ENCODE results near the gene AK2.

Gene AK2

GRCh38 chr1:33080373-33080772 is 43.7 kb upstream of the AK2 start:
- TF ChIP-seq EZH2 (IDR thresholded peaks at IDR 0.05; ENCODE audit: borderline replicate concordance, low read depth, low read length, severe bottlenecking) (no peak), CTCF (IDR thresholded peaks at IDR 0.05; ENCODE audit: borderline replicate concordance, extremely low read depth, low read length, poor library complexity, severe bottlenecking) (no peak)
- Histone ChIP-seq H3K9me3 (ENCODE audit: insufficient read depth, low read length, severe bottlenecking) (no peaks in the 10 kb centered on the region), H3K79me2 (ENCODE audit: insufficient read depth, low read length) (no peaks in the 10 kb centered on the region), H3K27ac (ENCODE audit: low read length) (peak overlapping the region; percentile 53; the same call in 1 of the 2 replicates), H3K4me1 (ENCODE audit: insufficient read depth, low read length) (peaks cover 19% of the 10 kb centered on the region), H3K4me2 (ENCODE audit: insufficient read depth, low read length) (peak overlapping the region; percentile 97), H3K4me3 (ENCODE audit: low read depth in 1 of 2, low read length in 2 of 2) (peak overlapping the region; percentile 21 to 75; a peak in 3 of 4 replicates), H3K36me3 (ENCODE audit: insufficient read depth, low read length) (no peaks in the 10 kb centered on the region), H3K27me3 (ENCODE audit: insufficient read depth, low read length, poor library complexity) (no peaks in the 10 kb centered on the region), H3K9ac (ENCODE audit: low read depth, low read length) (peak overlapping the region; percentile 68), H2AFZ (ENCODE audit: low read depth, low read length) (peak overlapping the region; percentile 89), H4K20me1 (ENCODE audit: insufficient read depth, low read length) (no peaks in the 10 kb centered on the region)
- no peak for ATAC-seq (ENCODE audit: insufficient read depth, low read depth)
- no peak for DNase-seq

GRCh38 chr1:33078030-33078591 is 41.4 kb upstream of the AK2 start:
- Histone ChIP-seq H3K9ac (ENCODE audit: low read depth, low read length) (no peak overlapping the region), H3K27me3 (ENCODE audit: insufficient read depth, low read length, poor library complexity) (no peaks in the 10 kb centered on the region), H2AFZ (ENCODE audit: low read depth, low read length) (no peak overlapping the region), H3K4me1 (ENCODE audit: insufficient read depth, low read length) (peaks cover 19% of the 10 kb centered on the region), H3K36me3 (ENCODE audit: insufficient read depth, low read length) (no peaks in the 10 kb centered on the region), H3K27ac (ENCODE audit: low read length) (no peak overlapping the region), H3K9me3 (ENCODE audit: insufficient read depth, low read length, severe bottlenecking) (no peaks in the 10 kb centered on the region), H3K4me3 (ENCODE audit: low read depth in 1 of 2, low read length in 2 of 2) (no peak overlapping the region), H3K79me2 (ENCODE audit: insufficient read depth, low read length) (no peaks in the 10 kb centered on the region), H3K4me2 (ENCODE audit: insufficient read depth, low read length) (no peak overlapping the region), H4K20me1 (ENCODE audit: insufficient read depth, low read length) (no peaks in the 10 kb centered on the region)
- ATAC-seq (ENCODE audit: insufficient read depth, low read depth) (no peak), DNase-seq (no peak)
- TF ChIP-seq CTCF (IDR thresholded peaks at IDR 0.05; ENCODE audit: borderline replicate concordance, extremely low read depth, low read length, poor library complexity, severe bottlenecking) (no peak), EZH2 (IDR thresholded peaks at IDR 0.05; ENCODE audit: borderline replicate concordance, low read depth, low read length, severe bottlenecking) (no peak)

- H2AFZ ChIP-seq (ENCODE audit: low read depth, low read length): no peak overlapping the region
- no peaks in the 10 kb centered on the region for H3K4me1 ChIP-seq (ENCODE audit: insufficient read depth, low read length)
- H3K9ac ChIP-seq (ENCODE audit: low read depth, low read length): no peak overlapping the region
- no peak for ATAC-seq (ENCODE audit: insufficient read depth, low read depth)
- DNase-seq: no peak
- H3K36me3 ChIP-seq (ENCODE audit: insufficient read depth, low read length): no peaks in the 10 kb centered on the region
- H3K27me3 ChIP-seq (ENCODE audit: insufficient read depth, low read length, poor library complexity): no peaks in the 10 kb centered on the region
- no peak overlapping the region for H3K4me3 ChIP-seq (ENCODE audit: low read depth in 1 of 2, low read length in 2 of 2)
- H3K9me3 ChIP-seq (ENCODE audit: insufficient read depth, low read length, severe bottlenecking): no peaks in the 10 kb centered on the region
- TF ChIP-seq EZH2 (IDR thresholded peaks at IDR 0.05; ENCODE audit: borderline replicate concordance, low read depth, low read length, severe bottlenecking): no peak
- TF ChIP-seq CTCF (IDR thresholded peaks at IDR 0.05; ENCODE audit: borderline replicate concordance, extremely low read depth, low read length, poor library complexity, severe bottlenecking): no peak
- no peaks in the 10 kb centered on the region for H4K20me1 ChIP-seq (ENCODE audit: insufficient read depth, low read length)
- no peak overlapping the region for H3K27ac ChIP-seq (ENCODE audit: low read length)
- no peak overlapping the region for H3K4me2 ChIP-seq (ENCODE audit: insufficient read depth, low read length)
- no peaks in the 10 kb centered on the region for H3K79me2 ChIP-seq (ENCODE audit: insufficient read depth, low read length)
Measured at GRCh38 chr1:33074193-33074945, 37.7 kb upstream of the AK2 start.
